Measurements from ENCODE around the gene LEMD3. TPM values are rescaled to one million over a fixed set of nuclear protein-coding genes. Genes with fewer than 3 reads are reported as not detected.
A peak's percentile ranks its signal among the peaks of the same experiment; 100 is the strongest.

LEMD3 gene
- total RNA-seq, 2 experiments from 2014 or later: 29.0 to 45.5 TPM

DNA sequence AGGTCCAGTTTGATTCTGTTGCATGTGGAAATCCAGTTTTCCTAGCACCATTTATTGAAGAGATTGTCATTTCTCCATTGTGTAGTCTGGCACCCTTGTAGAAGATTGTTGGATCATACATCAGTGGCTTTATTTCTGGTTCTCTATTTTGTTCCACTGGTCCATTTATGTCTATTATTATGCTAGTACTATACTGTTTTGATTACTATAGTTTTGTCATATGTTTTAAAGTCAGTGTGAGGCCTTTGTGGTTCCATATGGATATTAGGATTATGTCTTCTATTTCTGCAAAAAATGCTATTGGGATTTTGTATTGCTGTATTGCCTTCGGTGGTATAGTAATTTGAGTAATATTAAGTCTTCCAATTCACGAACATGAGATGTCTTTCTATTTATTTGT is 51.4 kb downstream of the LEMD3 start:
- no peaks in the 10 kb centered on the region for H3K9me2 ChIP-seq (ENCODE audit: insufficient read depth, low read length)
- H3K79me2 ChIP-seq (ENCODE audit: insufficient read depth, low read depth, low read length): no peaks in the 10 kb centered on the region
- intact Hi-C loops (cut with micrococcal nuclease; ENCODE audit: unreplicated experiment): no loop called here
- no peaks in the 10 kb centered on the region for H4K20me1 ChIP-seq (ENCODE audit: insufficient read depth, low read length)
- no TSS peak for BruUV-seq (replicated peaks)
- H3K27ac ChIP-seq (ENCODE audit: low read depth, low read length, poor library complexity, severe bottlenecking): no peak overlapping the region
- no peak overlapping the region for H2AFZ ChIP-seq (ENCODE audit: low read length)
- H3K4me2 ChIP-seq (ENCODE audit: low read length): no peak overlapping the region
- H3K9me3 ChIP-seq (ENCODE audit: low read length): peaks cover 33% of the 10 kb centered on the region; the same call in 1 of the 2 replicates
- no peak for TF ChIP-seq EZH2phosphoT487 (IDR thresholded peaks at IDR 0.05; ENCODE audit: borderline replicate concordance, low read depth, low read length)
- TF ChIP-seq, protein P1, sequence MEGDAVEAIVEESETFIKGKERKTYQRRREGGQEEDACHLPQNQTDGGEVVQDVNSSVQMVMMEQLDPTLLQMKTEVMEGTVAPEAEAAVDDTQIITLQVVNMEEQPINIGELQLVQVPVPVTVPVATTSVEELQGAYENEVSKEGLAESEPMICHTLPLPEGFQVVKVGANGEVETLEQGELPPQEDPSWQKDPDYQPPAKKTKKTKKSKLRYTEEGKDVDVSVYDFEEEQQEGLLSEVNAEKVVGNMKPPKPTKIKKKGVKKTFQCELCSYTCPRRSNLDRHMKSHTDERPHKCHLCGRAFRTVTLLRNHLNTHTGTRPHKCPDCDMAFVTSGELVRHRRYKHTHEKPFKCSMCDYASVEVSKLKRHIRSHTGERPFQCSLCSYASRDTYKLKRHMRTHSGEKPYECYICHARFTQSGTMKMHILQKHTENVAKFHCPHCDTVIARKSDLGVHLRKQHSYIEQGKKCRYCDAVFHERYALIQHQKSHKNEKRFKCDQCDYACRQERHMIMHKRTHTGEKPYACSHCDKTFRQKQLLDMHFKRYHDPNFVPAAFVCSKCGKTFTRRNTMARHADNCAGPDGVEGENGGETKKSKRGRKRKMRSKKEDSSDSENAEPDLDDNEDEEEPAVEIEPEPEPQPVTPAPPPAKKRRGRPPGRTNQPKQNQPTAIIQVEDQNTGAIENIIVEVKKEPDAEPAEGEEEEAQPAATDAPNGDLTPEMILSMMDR (conservative IDR thresholded peaks at IDR 0.05; ENCODE audit: low read length): no peak
- POLR2A ChIA-PET: interaction anchor here (1.0 kb wide), 1 partner anchor 8 kb away, joined by 4 read pairs; no protein-coding TSS in a partner anchor
- H3K36me3 ChIP-seq (ENCODE audit: insufficient read depth, low read length): peaks cover 69% of the 10 kb centered on the region
- no peak for DNase-seq (ENCODE audit: low spot score)
- CTCF ChIA-PET (ENCODE audit: unreplicated experiment): no interaction called here
- H3K4me1 ChIP-seq (ENCODE audit: insufficient read depth, low read length, poor library complexity, severe bottlenecking): no peaks in the 10 kb centered on the region
- H3K4me3 ChIP-seq (ENCODE audit: low read depth, low read length, poor library complexity, severe bottlenecking): no peak overlapping the region

DNA sequence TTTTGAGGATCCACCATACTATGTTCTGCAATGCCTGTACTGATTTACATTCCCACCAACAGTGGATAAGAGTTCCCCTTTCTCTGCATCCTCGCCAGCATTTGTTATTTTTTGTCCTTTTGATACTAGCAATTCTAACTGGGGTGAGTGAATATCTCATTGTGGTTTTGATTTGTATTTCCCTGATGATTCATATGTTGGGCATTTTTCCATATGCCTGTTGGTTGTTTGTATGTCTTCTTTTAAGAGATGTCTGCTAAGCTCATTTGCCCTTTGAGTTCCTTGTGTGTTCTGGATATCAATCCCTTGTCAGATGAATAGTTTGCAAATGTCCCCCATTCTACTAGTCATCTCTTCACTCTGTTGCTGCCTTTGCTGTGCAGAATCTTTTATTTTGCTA is 60.1 kb downstream of the LEMD3 start:
- BruUV-seq (replicated peaks): no TSS peak
- H3K4me3 ChIP-seq (ENCODE audit: low read depth, low read length, poor library complexity, severe bottlenecking): no peak overlapping the region
- intact Hi-C loops (cut with micrococcal nuclease; ENCODE audit: unreplicated experiment): no loop called here
- no peak for DNase-seq (ENCODE audit: low spot score)
- no peaks in the 10 kb centered on the region for H3K4me1 ChIP-seq (ENCODE audit: insufficient read depth, low read length, poor library complexity, severe bottlenecking)
- no peaks in the 10 kb centered on the region for H3K79me2 ChIP-seq (ENCODE audit: insufficient read depth, low read depth, low read length)
- H3K36me3 ChIP-seq (ENCODE audit: insufficient read depth, low read length): peaks cover 38% of the 10 kb centered on the region
- ChIA-PET CTCF (ENCODE audit: unreplicated experiment) (no interaction called here), POLR2A (no interaction called here)
- peaks cover 25% of the 10 kb centered on the region; the same call in 1 of the 2 replicates for H3K9me3 ChIP-seq (ENCODE audit: low read length)
- peaks cover 6% of the 10 kb centered on the region for H4K20me1 ChIP-seq (ENCODE audit: insufficient read depth, low read length)
- no peak overlapping the region for H3K27ac ChIP-seq (ENCODE audit: low read depth, low read length, poor library complexity, severe bottlenecking)
- no peak overlapping the region for H3K4me2 ChIP-seq (ENCODE audit: low read length)
- H2AFZ ChIP-seq (ENCODE audit: low read length): no peak overlapping the region
- H3K9me2 ChIP-seq (ENCODE audit: insufficient read depth, low read length): no peaks in the 10 kb centered on the region
- TF ChIP-seq EZH2phosphoT487 (IDR thresholded peaks at IDR 0.05; ENCODE audit: borderline replicate concordance, low read depth, low read length): no peak
- TF ChIP-seq, protein P1 (conservative IDR thresholded peaks at IDR 0.05; ENCODE audit: low read length): no peak

DNA sequence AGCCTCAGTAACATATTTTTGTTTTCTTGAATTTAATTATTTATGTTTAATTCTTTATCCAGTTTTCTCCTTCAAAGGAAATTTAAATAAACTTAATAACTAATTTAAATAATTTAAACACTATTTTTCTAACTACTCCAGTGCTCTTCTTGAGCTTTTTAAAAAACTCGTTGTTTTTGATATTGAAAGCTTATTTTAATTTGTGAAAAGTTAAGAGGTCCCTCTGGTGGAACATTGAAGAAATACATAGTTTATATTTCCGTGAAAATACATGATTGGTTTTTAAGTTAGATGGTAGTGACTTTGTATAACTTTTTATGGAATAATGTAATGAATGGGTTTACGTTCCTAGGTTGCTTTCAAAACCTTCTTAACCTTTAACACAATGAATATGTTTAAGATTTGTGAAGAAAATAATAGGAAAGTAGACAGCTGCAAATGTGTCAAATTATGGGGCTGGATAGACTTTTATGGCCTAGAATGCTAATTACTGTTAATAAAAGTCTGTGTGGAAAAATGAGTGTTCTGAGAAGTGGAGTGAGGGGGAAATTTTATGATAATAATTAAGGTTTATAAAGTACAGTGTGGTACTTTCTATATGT is 63.2 kb downstream of the LEMD3 start:
- H3K79me2 ChIP-seq (ENCODE audit: insufficient read depth, low read depth, low read length): no peaks in the 10 kb centered on the region
- peaks cover 28% of the 10 kb centered on the region for H3K36me3 ChIP-seq (ENCODE audit: insufficient read depth, low read length)
- no TSS peak for BruUV-seq (replicated peaks)
- CTCF ChIA-PET (ENCODE audit: unreplicated experiment): interaction anchor here (1.4 kb wide), 1 partner anchor 64 kb away, joined by 3 read pairs; no protein-coding TSS in a partner anchor
- no peaks in the 10 kb centered on the region for H3K9me2 ChIP-seq (ENCODE audit: insufficient read depth, low read length)
- H3K4me3 ChIP-seq (ENCODE audit: low read depth, low read length, poor library complexity, severe bottlenecking): no peak overlapping the region
- DNase-seq (ENCODE audit: low spot score): peak; percentile 52
- peaks cover 20% of the 10 kb centered on the region; the same call in 1 of the 2 replicates for H3K9me3 ChIP-seq (ENCODE audit: low read length)
- no peak overlapping the region for H3K27ac ChIP-seq (ENCODE audit: low read depth, low read length, poor library complexity, severe bottlenecking)
- H3K4me1 ChIP-seq (ENCODE audit: insufficient read depth, low read length, poor library complexity, severe bottlenecking): no peaks in the 10 kb centered on the region
- intact Hi-C loops (cut with micrococcal nuclease; ENCODE audit: unreplicated experiment): loop anchor here (1.0 to 5.0 kb wide), 3 partner anchors 62 to 340 kb away; partner anchors contain the start of gene WIF1
- POLR2A ChIA-PET: interaction anchor here (0.8 to 2.3 kb wide), 2 partner anchors 60 to 63 kb away, joined by 3 to 13 read pairs; partner anchors contain the start of gene LEMD3
- peaks cover 6% of the 10 kb centered on the region for H4K20me1 ChIP-seq (ENCODE audit: insufficient read depth, low read length)
- no peak overlapping the region for H2AFZ ChIP-seq (ENCODE audit: low read length)
- no peak for TF ChIP-seq EZH2phosphoT487 (IDR thresholded peaks at IDR 0.05; ENCODE audit: borderline replicate concordance, low read depth, low read length)
- TF ChIP-seq, protein P1 (conservative IDR thresholded peaks at IDR 0.05; ENCODE audit: low read length): peak; percentile 85
- H3K4me2 ChIP-seq (ENCODE audit: low read length): no peak overlapping the region
